Fibroblast of lung (primary cell): ENCODE data around the gene PSMD2.

Source experiments
- CTCF ChIP-seq, 2 donors: IDR thresholded peaks in 1 of 2; conservative IDR thresholded peaks in 1 of 2; 1 replicate in 1 of 2; 2 replicates in 1 of 2; pipeline ENCODE4 v1.5.1; 2011 to 2012; ENCODE audit warnings: low read length in 2 of 2, control low read depth in 1 of 2, inconsistent platforms in 1 of 2, low read depth in 1 of 2, mild to moderate bottlenecking in 1 of 2
- EZH2 ChIP-seq: IDR thresholded peaks from 2 replicates; pipeline ENCODE4 v1.5.1; 2012; ENCODE audit warnings: low read length, control low read depth, mild to moderate bottlenecking; ENCODE audit errors: missing control alignments

- TF ChIP-seq CTCF (conservative IDR thresholded peaks at IDR 0.05 in 1 of 2, IDR thresholded peaks at IDR 0.05 in 1 of 2; ENCODE audit: low read depth in 1 of 2, low read length in 2 of 2), result no peak
- no peak for TF ChIP-seq EZH2
Measured at GRCh38 chr3:184337981-184338380, 38.9 kb downstream of the PSMD2 start.
